Stimulated activated CD4-positive, alpha-beta T cell treated with anti-CD3 and anti-CD28 coated beads, Interleukin-12 subunit alpha, Interleukin-12 subunit beta, amount 100 ng/mL, for 4 hours (primary cell): ENCODE results near the gene PRKG1.
"Not testable (repeated sequence)": the region's sequence is repeated elsewhere in the genome, so short reads cannot be mapped to it uniquely, and the experiment has no call there.

ENCODE experiments used
- DNase-seq: peaks from one replicate; pipeline ENCODE4 v3.0.0-alpha.2; 2020

Gene PRKG1

DNA sequence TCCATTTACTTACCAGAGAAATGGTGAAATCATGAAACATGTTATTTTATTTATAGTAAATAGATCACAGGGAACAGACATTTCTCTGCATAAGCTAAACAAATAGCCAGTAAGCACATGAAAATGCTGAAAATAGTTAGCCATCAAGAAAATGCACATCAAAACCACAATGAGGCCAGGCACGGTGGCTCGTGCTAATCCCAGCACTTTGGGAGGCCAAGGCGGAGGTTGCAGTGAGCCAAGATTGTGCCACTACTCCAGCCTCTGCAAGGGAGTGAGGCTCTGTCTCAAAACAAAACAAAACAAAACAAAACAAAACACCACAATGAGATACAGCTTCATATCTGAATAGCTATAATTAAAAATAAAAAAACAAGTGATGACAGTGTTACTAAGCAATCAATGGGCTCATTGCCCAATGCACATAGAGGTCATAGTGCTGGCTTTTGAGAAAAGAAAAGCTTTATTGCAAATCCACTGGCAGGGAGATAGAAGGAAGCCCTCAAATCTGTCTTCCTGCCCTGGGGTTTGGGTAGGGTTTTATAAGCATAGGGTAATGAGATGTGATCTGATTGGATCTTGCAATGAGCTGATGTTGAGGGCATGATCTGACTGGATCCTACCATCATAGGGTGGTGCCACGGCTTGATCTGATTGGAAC is 608.9 kb downstream of the PRKG1 start:
- no peak for DNase-seq

DNA sequence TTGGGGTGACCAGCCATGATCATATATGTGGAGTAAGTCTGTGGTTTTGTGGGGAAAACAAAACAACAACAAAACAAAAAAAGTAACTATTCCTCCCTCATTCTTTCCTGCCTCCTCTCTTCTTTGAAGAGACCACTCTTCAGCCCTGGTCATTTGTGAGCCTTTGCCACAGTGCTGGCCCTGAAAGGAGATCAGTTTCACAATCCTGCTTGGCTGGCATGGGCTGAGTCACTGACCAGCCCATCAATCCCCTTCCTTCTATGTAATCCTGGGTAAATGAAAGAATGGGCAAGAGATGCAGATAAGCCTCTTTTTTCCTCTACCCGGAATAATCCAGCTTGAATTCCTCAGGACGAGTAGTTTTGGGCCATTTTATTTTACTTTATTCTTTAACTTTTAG is 611.5 kb downstream of the PRKG1 start:
- DNase-seq, result no peak

DNA sequence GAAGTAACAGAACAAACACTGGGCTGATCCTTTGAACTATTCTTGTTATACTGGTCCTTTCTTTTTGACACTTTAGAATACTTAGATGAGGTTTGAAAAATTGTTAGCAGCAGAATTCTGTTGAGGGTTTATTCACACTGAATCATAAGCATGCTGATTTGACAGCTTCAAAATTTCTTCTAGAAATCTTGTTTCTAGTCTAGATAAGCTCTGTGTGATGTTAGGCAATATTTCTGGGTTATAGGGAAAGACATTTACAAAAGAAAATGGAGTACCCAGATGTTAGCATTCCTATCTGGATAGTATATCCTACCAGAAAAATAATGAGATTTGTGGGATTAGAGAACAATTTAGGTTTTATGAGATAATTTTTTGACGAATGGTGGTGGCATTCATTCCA is 613.0 kb downstream of the PRKG1 start:
- no peak for DNase-seq

DNA sequence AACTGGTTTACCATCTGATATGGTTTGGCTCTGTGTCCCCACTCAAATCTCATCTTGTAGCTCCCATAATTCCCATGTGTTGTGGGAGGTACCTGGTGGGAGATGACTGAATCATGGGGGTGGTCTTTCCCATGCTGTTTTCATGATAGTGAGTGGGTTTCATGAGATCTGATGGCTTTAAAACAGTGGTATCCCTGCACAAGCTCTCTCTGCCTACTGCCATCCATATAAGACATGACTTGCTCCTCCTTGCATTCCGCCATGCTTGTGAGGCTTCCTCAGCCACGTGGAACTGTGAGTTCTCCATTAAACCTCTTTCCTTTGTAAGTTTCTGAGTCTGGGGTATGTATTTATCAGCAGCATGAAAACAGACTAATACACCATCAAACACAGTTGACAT is 614.5 kb downstream of the PRKG1 start:
- DNase-seq, result not testable (repeated sequence)

DNA sequence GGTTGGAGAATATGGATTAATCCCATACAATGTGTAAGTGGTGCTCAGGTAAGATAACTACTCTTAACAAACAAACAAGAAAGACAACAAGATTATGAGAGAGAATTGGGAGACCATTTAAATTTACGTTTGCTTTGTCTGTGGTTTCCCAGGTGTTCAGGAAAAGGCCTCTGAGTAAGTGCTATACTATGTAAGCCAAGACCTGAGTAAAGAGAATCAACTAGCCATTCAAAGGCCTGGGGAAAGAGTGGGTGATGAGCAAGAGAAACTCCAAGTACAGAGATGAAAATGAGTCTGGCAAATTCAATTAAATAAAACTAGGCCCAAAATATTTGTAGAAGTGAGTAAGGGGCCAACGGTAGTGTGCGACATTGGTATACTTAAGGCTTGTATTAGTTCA is 615.2 kb downstream of the PRKG1 start:
- no peak for DNase-seq

DNA sequence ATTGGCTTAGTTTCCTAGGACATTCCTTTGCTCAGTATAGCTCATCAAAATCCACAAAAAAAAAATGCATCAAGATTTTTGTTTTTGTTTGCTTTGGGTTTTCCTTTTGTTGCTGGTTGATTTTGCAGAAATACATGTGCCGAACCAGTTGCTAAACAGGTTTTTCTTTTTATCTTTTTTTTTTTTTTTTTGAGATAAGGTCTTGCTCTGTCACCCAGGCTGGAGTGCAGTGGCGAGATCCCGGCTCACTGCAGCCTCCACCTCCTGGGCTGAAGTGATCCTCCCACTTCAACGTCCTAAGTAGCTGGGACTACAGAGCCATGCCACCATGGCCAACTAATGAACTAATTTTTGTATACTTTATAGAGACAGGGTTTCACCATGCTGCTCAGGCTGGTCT is 616.8 kb downstream of the PRKG1 start:
- no peak for DNase-seq

DNA sequence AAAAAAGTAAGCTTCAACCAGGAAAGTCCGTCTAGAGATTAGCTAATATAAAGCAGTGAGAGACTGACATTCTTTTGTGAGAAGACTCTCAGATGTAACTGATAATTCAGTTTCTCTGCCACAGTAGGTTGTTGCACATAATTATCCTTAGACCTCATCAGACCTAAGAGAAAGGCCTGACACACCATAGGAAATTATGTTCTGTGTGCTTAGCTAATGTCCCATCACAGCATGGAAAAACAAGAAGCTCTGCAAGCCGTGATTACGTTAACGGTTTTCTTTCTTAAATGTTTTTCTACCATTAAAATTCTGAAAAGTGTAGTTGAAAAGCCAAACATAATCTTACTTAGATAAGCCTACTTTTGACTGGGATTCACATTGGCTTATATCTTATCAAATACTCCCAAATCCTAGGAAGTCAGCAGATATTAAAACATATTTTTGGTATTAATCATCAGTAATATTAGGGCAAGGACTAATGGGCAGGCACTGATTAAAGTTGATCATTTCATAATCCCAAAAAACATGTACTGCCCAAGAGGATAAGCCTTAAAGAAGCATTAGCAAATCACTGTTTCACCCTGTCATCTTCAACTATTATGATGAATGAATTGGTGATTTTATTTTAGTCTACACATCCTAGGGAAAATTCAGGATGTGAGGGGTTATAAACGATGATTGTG is 619.9 kb downstream of the PRKG1 start:
- no peak for DNase-seq

DNA sequence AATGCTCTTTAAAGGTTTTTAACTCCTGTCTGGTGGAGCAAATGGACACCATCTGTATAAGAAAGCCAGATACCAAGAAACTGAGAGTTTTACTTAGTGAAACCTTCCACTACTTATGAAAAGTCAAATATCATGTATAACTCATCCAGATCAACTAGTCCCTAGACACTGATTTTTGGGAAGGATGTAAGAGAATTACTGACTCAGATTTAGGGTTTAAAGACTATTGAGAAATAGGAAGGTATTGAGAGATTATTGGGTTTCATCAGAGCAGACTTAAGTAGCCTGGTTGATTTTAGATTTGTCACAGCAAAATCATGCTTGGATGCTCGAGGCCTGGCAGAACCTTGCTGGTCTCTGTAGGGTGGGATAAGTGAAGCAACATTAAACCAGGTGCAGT is 622.0 kb downstream of the PRKG1 start:
- DNase-seq, result no peak

DNA sequence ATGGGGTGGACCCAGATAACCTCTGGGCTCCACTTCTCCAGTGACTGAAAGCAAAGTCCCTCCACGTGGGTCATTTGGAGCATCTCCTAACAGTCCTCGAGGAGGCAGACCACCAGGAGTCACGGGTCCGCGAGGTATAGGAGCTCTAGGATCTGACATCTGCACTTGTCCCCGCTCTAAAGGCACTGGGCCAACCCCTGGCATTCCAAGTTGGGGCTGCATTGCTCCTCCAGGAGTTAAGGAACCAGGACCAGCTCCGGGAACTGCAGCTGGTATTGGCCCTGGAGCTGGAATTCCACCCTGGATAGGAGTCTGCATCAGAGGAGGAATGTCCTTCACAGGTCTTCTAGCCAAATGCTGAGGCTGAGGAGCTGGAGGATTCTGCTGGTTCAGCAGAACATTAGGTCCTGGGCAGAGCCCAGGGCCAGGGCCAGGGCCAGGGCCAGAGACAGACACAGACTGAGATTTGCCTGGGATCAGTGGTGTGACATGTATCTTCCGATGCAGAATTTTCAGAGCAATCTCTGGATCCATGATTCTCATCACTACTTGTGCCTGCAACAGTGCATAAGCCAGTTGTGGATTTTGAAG is 624.3 kb downstream of the PRKG1 start:
- no peak for DNase-seq

DNA sequence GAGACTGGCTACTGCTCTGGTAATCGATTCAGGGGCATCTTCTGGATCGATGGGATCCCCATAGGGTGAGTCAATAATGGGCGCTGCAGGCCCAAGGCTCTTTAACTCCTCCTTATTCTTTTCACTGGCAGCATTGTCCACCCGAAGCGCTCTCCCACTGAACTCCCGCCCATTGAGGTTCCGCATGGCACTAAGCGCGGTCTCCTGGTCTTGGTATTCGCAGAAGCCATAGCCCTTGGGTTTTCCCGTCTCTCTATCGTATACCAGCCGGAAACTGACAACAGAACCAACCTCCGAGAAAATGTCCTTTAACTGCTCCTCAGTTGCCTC is 624.8 kb downstream of the PRKG1 start:
- no peak for DNase-seq

DNA sequence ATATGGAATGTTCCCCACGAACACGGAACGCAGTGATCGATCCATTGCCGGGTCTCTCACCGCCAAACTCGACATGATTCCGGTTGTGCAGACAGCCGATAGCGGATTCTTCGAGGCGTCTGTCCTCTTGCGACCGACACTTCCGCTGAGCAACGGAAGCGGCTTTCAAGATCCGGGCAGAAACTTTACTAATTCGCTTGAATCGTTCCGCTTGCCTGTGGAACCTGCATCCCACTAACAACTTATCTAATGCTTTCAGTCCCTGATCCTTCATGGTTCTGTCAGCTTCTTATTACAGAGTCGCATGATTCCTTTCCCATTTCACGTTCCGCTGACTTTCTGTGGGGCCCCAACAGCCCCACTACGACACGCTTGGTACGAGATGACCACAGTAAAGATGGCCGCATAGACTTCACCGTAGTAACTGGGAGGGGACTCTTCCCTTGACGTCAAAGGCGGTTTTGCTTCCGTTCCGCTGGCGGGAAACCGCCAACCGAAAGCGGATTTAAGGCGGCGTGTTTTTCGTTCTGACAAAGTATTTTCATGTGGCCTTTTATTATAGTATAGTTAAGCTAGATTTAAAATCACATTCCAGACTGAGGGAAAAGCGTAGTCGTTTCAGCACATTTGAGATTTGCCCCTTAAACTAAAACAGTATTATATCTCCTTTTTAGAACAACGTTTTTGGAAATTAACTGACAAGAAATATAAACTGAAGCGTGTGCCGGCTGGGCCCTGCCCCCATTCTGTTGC is 625.4 kb downstream of the PRKG1 start, which contains the start of gene CSTF2T:
TSS of gene CSTF2T (minus strand) at position 121 of the 753 bp plus-strand sequence. CDS start at position 75, 46 bp downstream.
- DNase-seq, result peak; percentile 80

DNA sequence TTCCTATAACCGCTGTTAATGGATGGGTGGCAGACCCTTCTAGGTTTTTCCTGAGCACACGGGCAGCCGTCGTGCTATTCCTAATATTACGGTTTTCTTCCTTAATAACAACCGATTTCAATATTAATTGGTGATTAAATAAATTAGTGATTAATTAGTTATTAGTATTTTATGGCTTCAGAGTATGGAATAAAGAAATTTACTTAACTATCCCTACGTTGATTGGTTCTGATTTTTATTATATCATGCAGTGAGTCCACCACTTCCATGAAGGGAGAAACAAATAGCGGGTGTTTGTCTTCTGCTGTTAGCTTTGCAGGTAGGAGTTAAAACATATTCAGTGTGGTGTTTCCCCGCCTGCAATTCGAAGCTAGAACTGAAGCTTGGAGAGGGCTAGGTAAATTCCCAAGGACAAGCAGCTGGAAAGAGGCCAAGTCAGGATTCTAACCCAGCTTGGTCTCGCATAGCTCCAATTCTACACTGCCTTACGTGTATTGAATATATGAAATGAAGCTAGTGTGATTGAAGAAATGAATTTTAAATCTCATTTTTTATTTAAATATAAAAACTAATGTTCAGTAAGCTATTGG is 626.0 kb downstream of the PRKG1 start:
- no peak for DNase-seq

DNA sequence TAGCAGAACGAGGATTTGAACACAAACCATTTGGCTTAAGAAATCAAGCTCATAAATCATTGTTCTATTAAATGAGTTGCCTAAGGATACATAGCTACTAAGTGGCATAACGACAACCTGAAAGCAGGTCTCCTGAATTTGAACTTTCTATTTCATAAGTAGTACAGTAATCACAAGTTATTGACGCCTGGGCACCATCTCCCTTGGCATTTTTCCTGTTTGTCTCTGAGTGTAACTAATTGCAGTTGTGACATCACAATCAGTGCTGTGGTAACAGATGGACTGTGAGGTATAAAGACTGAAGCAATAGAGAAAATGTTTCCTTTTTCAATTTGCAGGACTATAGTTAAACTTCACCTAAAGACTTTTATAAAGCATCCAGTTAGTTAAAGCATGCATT is 631.5 kb downstream of the PRKG1 start:
- DNase-seq, result no peak

DNA sequence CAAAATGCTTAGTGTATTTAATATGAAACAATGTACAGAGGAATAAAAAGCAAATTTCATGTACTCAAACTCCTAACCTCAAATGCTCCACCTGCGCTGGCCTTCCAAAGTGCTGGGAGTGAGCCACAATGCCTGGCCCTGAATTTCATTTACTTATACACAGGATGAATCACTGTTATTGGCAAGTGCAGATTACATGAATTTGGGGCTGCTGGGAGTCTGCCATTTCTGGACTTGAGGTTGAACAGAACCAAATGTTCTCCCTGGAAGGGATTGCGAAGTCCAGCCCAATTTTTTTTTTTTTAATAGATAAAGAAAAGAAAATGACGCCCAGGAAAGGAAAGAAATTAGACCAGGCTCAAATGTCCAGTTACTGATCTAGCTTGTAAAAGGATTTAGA is 631.9 kb downstream of the PRKG1 start:
- DNase-seq, result no peak

DNA sequence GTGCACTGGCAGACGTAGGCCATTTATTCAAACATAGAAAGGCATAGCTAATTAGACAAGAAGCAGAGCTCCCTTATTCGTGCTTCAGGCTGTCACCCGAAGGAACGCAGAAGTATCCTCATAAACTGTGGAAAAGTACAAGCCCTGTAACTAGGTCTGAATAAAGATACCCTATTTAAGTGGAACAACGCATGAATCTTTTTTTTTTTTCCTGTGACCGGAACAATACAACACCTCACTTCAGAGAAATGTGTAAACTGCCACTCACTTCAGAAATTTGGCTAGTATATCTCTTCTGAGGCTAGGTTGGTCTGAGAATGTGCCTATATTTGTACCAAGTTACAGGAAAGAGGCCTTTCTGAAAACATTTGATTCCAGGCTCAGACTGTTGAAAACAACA is 633.1 kb downstream of the PRKG1 start:
- no peak for DNase-seq

DNA sequence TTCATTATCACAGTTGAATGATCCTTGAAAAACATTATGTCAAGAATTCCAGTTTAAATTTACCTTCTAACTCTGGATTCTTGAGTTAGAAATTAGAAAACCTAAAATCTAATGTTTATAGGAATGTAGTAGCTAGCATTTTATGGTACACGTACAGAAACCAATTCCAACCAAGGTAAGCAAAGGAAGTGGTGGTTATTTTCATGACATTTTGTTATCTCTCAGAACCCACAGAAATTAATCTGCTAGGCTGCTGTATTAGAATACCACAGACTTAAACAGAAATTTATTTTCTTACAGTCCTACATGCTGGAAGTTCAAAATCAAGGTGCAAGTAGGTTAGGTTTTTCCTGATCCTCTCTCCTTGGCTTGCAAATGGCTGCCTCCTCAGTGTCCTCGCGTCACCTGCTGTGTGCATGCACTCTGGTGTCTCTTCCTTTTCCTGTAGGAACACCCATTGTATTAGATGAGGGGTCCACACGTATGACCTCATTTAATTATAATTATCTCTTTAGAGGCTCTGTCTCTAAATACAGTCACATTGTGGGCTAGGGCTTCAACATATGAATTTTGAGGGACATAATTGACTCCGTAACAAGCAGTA is 633.6 kb downstream of the PRKG1 start:
- DNase-seq, result no peak

DNA sequence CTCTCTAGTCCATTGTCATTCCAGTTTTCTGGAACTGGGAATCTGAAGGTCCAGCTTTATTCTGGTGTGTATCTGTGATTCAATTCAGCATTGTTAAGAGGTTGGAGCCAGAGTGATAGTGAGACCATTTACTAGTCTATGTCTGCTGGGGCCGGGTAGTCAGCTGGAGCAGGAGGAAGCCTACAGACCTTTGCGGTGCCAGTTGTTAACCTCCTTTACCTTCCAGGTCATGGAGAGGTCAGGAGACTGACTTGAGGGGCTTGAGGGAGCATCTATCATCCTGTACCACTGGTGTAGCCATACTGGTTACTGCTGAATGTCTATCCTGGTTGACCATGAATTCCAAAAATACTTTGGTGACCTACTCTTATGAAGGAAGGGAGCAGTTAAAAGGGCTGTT is 634.3 kb downstream of the PRKG1 start:
- no peak for DNase-seq

DNA sequence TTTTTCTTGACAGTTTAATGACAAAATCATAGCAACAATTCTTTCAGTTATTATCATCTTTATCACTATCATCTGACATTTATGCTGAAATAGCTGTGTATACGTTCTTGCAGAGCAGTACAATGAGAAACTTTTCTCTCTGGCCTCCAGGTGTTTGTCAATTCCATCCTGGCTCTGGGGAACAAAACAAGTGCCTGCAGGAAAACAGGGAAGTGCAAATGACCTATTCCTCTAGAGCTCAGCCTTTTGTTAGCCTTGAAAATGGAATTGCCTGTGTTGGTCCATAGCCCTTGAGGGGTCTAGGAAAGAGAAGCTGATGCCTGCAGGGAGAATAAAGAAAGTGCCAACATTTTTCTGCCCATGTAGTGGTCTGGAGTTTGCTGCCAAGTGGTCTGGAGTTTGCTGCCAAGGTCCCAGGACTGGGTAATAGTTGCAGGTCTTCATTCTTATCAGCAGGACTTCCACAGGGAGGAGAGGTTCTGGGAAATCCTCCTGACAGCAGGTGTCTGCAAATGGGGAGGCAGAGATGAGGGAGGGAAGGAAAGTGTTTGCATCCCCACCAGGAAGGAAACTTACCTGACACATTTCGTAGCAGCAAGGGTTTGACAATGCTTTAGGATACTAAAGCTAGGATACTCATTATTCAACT is 635.2 kb downstream of the PRKG1 start:
- no peak for DNase-seq

DNA sequence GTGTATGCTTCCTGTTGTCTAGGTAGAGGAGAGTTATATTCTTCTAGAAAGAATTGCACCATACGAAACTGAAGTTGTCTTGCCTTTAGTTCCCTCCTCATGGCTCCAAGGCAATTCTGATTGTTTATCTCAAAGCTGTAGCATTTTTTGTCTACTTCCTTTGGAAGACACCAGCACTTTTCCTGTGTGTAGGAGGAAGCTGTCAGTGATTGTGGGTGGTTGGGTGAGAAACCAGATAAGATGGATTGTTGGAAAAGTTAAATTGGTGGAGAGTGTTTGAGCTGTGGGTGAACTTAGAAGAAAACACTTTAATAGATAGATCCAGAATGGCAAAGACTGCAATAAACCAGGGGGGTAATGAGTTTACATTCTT is 637.2 kb downstream of the PRKG1 start:
- no peak for DNase-seq

DNA sequence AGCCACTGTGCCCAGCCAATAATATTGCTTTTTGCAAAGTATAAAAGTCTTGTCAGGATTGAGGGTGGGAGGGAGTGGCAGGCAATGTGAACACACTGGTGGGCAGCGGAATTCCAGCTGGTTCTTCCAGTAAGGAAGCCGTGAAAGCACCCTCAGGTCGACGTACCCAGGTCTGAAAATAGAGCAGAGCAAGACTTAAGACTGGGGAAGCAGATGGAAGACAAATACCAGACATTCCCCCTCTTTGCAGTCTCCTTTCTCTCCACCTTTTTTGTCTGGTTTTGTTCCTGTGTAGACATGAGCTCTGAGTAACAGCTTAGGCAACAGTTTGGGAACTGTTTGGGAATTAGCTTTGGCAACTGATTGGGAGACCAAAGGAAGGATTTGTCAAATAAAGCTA is 642.7 kb downstream of the PRKG1 start:
- no peak for DNase-seq

DNA sequence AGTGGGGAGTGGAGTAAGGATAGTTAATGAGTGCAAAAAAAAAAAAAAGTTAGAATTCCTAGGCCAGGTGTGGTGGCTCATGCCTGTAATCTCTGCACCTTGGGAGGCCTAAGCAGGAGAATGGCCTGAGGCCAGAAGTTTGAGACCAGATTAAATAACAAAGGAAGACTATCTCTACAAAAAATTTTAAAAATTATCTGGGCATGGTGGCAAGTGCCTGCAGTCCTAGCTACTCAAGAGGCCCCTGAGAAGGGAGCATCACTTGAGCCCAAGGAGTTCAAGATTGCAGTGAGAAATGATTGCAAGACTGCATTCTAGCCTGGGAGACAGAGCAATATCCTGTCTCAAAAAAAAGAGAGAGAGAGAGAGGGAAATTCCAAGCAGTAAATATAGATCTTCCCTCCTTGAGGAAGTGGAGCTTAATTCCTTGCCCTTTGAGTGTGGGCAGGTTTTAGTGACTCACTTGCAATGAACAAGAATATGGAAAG is 644.6 kb downstream of the PRKG1 start:
- DNase-seq, result no peak

DNA sequence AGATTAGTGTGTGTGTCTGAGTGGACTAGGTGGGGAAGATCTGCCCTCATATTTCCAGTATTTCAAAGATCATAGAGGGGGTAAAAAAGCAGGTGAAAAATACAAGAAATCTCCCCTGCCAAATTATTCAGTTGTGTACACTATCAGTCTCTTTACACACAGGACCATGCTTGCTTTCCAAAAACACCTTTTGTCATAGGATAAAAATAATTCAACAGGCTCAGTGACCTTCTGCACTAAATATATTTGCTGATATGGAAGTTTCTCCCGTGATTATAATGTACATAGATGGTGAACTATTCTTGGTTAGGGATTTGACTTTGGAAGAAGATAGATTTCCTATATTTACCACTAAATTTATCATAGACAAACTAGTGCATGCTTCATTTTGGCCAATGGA is 649.8 kb downstream of the PRKG1 start:
- DNase-seq, result no peak
